ENCODE data around the gene COQ2. TPM values are rescaled to one million over a fixed set of nuclear protein-coding genes. Genes with fewer than 3 reads are reported as not detected.

Gene COQ2
- polyA plus RNA-seq, 1 donor (not counting 4 experiments of a cell fraction or from before 2014, with no cell fraction given), result 29.1 TPM

DNA sequence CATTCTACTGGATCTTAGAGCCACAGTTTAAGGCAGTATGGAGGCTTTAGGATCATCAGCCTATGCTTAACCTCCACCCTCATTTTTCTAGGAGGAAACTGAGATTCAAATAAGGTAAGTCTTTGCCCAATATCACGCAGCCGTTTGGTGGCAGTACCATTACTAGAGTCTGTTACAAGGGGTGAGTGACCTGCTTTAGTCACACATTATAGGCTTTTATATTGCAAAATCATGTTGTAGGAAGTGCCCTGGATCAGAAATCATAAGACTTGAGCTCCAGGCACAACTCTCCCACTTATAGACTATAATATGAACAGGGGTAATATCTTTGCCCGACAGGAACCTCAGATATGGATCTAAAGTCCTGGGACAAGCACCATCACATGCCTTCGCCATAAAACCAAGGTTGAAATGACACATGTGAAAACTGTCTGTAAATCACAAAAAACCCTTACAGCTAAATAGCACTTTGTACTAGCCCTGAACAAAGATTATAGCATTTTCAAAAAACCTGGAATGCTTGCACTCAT, 30.8 kb upstream of the COQ2 start:
- Histone ChIP-seq H3K27me3 (ENCODE audit: control insufficient read depth, extremely low read depth, insufficient read depth, low read length) (no peaks in the 10 kb centered on the region), H3K4me1 (ENCODE audit: control insufficient read depth, extremely low read depth, insufficient read depth, low read length) (peaks cover 8% of the 10 kb centered on the region), H3K27ac (ENCODE audit: control insufficient read depth, insufficient read depth, low read length) (peak overlapping the region; percentile 53), H3K9me3 (ENCODE audit: control insufficient read depth, low read depth, low read length) (no peaks in the 10 kb centered on the region), H3K36me3 (ENCODE audit: control insufficient read depth in 2 of 2, extremely low read depth in 1 of 2, insufficient read depth in 2 of 2, low read length in 2 of 2) (peaks cover 0 to 7% of the 10 kb centered on the region in 2 experiments), H3K9me1 (ENCODE audit: control insufficient read depth, extremely low read depth, insufficient read depth, low read length) (no peaks in the 10 kb centered on the region), H3K4me2 (ENCODE audit: control insufficient read depth, extremely low read depth, insufficient read depth, low read depth, low read length) (no peak overlapping the region), H3K4me3 (ENCODE audit: control insufficient read depth in 2 of 3, extremely low read depth in 1 of 3, insufficient read depth in 2 of 3, low read depth in 1 of 3, low read length in 3 of 3) (no peak overlapping the region), H4K20me1 (ENCODE audit: control insufficient read depth, extremely low read depth, insufficient read depth, low read length) (no peaks in the 10 kb centered on the region), H2AFZ (ENCODE audit: control insufficient read depth, low read length) (no peak overlapping the region), H3K9ac (ENCODE audit: control insufficient read depth, extremely low read depth, insufficient read depth, low read length) (no peak overlapping the region), H3K79me2 (ENCODE audit: control insufficient read depth, insufficient read depth, low read length) (no peaks in the 10 kb centered on the region)
- no peak for TF ChIP-seq EZH2 (IDR thresholded peaks at IDR 0.05; ENCODE audit: low read length)
- TF ChIP-seq, protein P1, sequence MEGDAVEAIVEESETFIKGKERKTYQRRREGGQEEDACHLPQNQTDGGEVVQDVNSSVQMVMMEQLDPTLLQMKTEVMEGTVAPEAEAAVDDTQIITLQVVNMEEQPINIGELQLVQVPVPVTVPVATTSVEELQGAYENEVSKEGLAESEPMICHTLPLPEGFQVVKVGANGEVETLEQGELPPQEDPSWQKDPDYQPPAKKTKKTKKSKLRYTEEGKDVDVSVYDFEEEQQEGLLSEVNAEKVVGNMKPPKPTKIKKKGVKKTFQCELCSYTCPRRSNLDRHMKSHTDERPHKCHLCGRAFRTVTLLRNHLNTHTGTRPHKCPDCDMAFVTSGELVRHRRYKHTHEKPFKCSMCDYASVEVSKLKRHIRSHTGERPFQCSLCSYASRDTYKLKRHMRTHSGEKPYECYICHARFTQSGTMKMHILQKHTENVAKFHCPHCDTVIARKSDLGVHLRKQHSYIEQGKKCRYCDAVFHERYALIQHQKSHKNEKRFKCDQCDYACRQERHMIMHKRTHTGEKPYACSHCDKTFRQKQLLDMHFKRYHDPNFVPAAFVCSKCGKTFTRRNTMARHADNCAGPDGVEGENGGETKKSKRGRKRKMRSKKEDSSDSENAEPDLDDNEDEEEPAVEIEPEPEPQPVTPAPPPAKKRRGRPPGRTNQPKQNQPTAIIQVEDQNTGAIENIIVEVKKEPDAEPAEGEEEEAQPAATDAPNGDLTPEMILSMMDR (optimal IDR thresholded peaks at IDR 0.05 in 1 of 3, IDR thresholded peaks at IDR 0.05 in 1 of 3, conservative IDR thresholded peaks at IDR 0.05 in 1 of 3; ENCODE audit: extremely low read depth in 1 of 3, insufficient read depth in 2 of 3, low read length in 3 of 3), result no peak
- dilution Hi-C loops (cut with MboI; ENCODE audit: extremely low pct_ligation_motif_present, low sequenced_read_pairs), result no loop called here
- FAIRE-seq (peak; percentile 13), DNase-seq (ENCODE audit: low read depth, low spot score) (no peak)

DNA sequence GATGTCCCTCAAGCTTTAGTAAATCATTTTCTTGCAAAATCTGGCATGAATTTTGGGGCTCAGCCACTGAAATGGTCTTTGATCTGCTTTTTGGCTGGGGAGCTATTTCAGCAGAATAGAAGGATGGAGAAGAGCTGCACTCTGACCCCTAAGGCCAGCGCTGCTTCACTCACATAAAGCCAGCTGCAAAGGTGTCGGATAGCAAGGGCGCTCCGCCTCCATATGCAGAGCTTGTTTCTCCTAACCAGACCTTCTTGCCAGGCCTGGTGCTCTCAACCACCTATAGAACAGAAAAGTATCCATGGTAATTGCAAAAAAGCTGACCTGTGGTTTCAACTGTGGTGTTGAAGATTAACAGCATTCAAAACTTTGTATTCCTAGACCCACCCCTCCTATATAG, 24.1 kb upstream of the COQ2 start:
- dilution Hi-C loops (cut with MboI; ENCODE audit: extremely low pct_ligation_motif_present, low sequenced_read_pairs), result no loop called here
- H3K36me3 ChIP-seq (ENCODE audit: control insufficient read depth in 2 of 2, extremely low read depth in 1 of 2, insufficient read depth in 2 of 2, low read length in 2 of 2), result no peaks in the 10 kb centered on the region
- TF ChIP-seq, protein P1 (optimal IDR thresholded peaks at IDR 0.05 in 1 of 3, IDR thresholded peaks at IDR 0.05 in 1 of 3, conservative IDR thresholded peaks at IDR 0.05 in 1 of 3; ENCODE audit: extremely low read depth in 1 of 3, insufficient read depth in 2 of 3, low read length in 3 of 3), result no peak
- TF ChIP-seq EZH2 (IDR thresholded peaks at IDR 0.05; ENCODE audit: low read length), result no peak
- no peaks in the 10 kb centered on the region for H3K9me3 ChIP-seq (ENCODE audit: control insufficient read depth, low read depth, low read length)
- H3K4me3 ChIP-seq (ENCODE audit: control insufficient read depth in 2 of 3, extremely low read depth in 1 of 3, insufficient read depth in 2 of 3, low read depth in 1 of 3, low read length in 3 of 3), result no peak overlapping the region
- H3K27me3 ChIP-seq (ENCODE audit: control insufficient read depth, extremely low read depth, insufficient read depth, low read length), result no peaks in the 10 kb centered on the region
- no peak overlapping the region for H2AFZ ChIP-seq (ENCODE audit: control insufficient read depth, low read length)
- no peak for FAIRE-seq
- no peaks in the 10 kb centered on the region for H4K20me1 ChIP-seq (ENCODE audit: control insufficient read depth, extremely low read depth, insufficient read depth, low read length)
- no peak overlapping the region for H3K27ac ChIP-seq (ENCODE audit: control insufficient read depth, insufficient read depth, low read length)
- no peaks in the 10 kb centered on the region for H3K9me1 ChIP-seq (ENCODE audit: control insufficient read depth, extremely low read depth, insufficient read depth, low read length)
- peaks cover 5% of the 10 kb centered on the region for H3K4me1 ChIP-seq (ENCODE audit: control insufficient read depth, extremely low read depth, insufficient read depth, low read length)
- H3K9ac ChIP-seq (ENCODE audit: control insufficient read depth, extremely low read depth, insufficient read depth, low read length), result no peak overlapping the region
- no peak overlapping the region for H3K4me2 ChIP-seq (ENCODE audit: control insufficient read depth, extremely low read depth, insufficient read depth, low read depth, low read length)
- no peaks in the 10 kb centered on the region for H3K79me2 ChIP-seq (ENCODE audit: control insufficient read depth, insufficient read depth, low read length)
- DNase-seq (ENCODE audit: low read depth, low spot score), result no peak
